ENCODE data around the gene DR1.

DR1 gene

DNA sequence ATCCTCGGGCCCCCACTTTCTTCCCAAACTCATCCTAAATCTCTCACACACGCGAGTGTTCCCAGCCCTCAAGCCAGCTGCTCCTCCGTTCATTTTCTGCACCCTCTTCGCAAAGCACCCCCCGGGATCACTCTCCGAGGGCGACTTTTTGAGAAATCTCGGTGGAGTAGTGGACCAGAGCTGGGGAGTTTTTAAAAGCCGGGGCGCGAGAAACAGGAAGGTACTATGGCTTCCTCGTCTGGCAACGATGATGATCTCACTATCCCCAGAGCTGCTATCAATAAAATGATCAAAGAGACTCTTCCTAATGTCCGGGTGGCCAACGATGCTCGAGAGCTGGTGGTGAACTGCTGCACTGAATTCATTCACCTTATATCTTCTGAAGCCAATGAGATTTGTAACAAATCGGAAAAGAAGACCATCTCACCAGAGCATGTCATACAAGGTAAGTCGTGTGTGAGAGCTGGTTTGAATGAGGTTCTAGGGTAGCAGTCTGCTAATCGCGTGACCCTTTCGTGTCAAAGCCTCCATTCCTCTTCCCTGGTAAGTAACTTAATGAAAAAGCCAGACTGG lies 800 bp downstream of the DR1 start:
- TF ChIP-seq, protein P1, sequence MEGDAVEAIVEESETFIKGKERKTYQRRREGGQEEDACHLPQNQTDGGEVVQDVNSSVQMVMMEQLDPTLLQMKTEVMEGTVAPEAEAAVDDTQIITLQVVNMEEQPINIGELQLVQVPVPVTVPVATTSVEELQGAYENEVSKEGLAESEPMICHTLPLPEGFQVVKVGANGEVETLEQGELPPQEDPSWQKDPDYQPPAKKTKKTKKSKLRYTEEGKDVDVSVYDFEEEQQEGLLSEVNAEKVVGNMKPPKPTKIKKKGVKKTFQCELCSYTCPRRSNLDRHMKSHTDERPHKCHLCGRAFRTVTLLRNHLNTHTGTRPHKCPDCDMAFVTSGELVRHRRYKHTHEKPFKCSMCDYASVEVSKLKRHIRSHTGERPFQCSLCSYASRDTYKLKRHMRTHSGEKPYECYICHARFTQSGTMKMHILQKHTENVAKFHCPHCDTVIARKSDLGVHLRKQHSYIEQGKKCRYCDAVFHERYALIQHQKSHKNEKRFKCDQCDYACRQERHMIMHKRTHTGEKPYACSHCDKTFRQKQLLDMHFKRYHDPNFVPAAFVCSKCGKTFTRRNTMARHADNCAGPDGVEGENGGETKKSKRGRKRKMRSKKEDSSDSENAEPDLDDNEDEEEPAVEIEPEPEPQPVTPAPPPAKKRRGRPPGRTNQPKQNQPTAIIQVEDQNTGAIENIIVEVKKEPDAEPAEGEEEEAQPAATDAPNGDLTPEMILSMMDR (IDR thresholded peaks at IDR 0.05; ENCODE audit: poor library complexity, severe bottlenecking): no peak
- peaks cover 37% of the 10 kb centered on the region for H3K36me3 ChIP-seq (ENCODE audit: low read depth)
- peak overlapping the region; percentile 90 for H3K27ac ChIP-seq (ENCODE audit: poor library complexity, severe bottlenecking)
- peak overlapping the region; percentile 89 for H3K4me3 ChIP-seq (ENCODE audit: severe bottlenecking)
- peaks cover 30% of the 10 kb centered on the region for H3K4me1 ChIP-seq (ENCODE audit: insufficient read depth, poor library complexity, severe bottlenecking)
- DNase-seq (ENCODE audit: low spot score): no peak
- ATAC-seq (ENCODE audit: low read depth): peak; percentile 26; the same call in 2 of the 3 replicates
- no peaks in the 10 kb centered on the region for H3K27me3 ChIP-seq (ENCODE audit: insufficient read depth, poor library complexity, severe bottlenecking)
- no peaks in the 10 kb centered on the region for H3K9me3 ChIP-seq (ENCODE audit: severe bottlenecking)

DNA sequence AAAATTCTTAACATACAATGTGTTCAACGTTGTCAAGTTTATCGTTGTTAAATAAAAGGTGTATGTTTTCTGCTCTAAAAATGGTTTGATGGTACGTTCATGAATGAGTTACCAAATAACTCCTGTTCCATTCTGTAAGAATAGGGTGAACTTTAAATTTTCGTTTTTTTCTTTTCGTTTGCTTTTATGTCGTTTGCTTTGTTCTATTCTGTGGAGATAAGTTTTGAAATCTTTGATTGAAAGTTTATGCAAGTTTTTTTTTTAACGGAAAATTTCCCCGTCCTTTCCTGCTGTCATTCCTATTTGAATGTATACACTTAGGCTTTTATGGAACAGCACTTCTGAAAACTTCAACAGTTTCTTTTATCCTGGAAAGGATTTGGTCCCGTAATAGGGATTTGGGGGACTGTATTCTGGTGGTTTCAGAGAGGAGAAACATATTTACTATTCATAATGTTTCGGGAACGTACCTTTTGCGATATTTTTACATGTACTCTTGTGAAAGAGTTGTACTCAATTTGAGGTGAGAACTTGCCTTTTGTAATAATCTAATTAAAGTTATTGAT lies 1.7 kb downstream of the DR1 start:
- H3K4me1 ChIP-seq (ENCODE audit: insufficient read depth, poor library complexity, severe bottlenecking): peaks cover 39% of the 10 kb centered on the region
- DNase-seq (ENCODE audit: low spot score) (no peak), ATAC-seq (ENCODE audit: low read depth) (no peak)
- peak overlapping the region; percentile 90 for H3K27ac ChIP-seq (ENCODE audit: poor library complexity, severe bottlenecking)
- no peaks in the 10 kb centered on the region for H3K27me3 ChIP-seq (ENCODE audit: insufficient read depth, poor library complexity, severe bottlenecking)
- H3K36me3 ChIP-seq (ENCODE audit: low read depth): peaks cover 42% of the 10 kb centered on the region
- H3K9me3 ChIP-seq (ENCODE audit: severe bottlenecking): no peaks in the 10 kb centered on the region
- TF ChIP-seq, protein P1 (IDR thresholded peaks at IDR 0.05; ENCODE audit: poor library complexity, severe bottlenecking): no peak
- H3K4me3 ChIP-seq (ENCODE audit: severe bottlenecking): peak overlapping the region; percentile 89

- DNase-seq (ENCODE audit: low spot score): no peak
- H3K27me3 ChIP-seq (ENCODE audit: insufficient read depth, poor library complexity, severe bottlenecking): no peaks in the 10 kb centered on the region
- H3K9me3 ChIP-seq (ENCODE audit: severe bottlenecking): no peaks in the 10 kb centered on the region
- H3K4me1 ChIP-seq (ENCODE audit: insufficient read depth, poor library complexity, severe bottlenecking): peaks cover 44% of the 10 kb centered on the region
- no peak for ATAC-seq (ENCODE audit: low read depth)
- H3K27ac ChIP-seq (ENCODE audit: poor library complexity, severe bottlenecking): peak overlapping the region; percentile 90
- TF ChIP-seq, protein P1 (IDR thresholded peaks at IDR 0.05; ENCODE audit: poor library complexity, severe bottlenecking): no peak
- peaks cover 50% of the 10 kb centered on the region for H3K36me3 ChIP-seq (ENCODE audit: low read depth)
- peak overlapping the region; percentile 89 for H3K4me3 ChIP-seq (ENCODE audit: severe bottlenecking)
Measured at GRCh38 chr1:93348104-93348728, 2.5 kb downstream of the DR1 start.

DNA sequence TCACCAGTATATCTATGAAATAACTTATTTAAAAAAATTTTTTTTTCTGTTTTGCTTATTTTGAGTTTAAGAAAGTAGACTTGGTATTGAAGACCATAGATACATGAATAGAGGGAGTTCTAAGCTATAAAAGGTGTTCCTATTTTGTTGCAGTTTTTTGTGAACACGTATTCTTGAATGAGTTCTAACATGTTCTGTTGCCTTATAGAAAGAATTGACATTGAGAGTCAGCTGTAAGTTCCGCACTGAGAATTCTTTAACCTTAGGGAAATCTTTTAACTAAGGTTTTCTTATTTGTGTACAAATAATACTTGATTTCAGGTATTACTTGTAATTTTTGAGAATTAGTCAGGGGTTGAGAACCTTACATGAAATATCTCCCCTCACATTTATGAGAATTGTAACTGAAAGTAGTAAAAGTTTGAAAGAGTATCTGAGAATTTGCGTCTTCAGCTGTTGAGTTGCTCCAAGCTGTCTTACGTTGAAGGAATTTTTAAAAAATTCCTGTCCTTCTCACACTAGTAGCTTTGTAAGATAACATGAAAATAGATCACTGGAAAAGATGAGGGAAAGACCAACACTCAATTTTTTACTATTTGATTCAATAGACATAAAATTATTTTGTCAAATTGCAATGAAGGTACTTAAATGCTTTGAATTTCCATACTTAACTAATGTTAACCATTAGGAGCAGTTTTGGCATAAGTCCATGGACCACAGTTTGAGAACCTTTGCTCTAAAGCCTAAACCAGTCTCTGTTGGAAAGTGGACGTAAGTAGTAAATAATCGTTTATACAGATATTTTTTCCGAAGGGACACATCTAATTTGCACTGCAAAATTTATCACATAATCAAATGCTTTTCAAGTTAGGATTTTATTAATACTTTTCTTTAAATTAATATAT lies 3.8 kb downstream of the DR1 start:
- Histone ChIP-seq H3K27me3 (ENCODE audit: insufficient read depth, poor library complexity, severe bottlenecking) (no peaks in the 10 kb centered on the region), H3K4me1 (ENCODE audit: insufficient read depth, poor library complexity, severe bottlenecking) (peaks cover 49% of the 10 kb centered on the region), H3K4me3 (ENCODE audit: severe bottlenecking) (peak overlapping the region; percentile 89), H3K9me3 (ENCODE audit: severe bottlenecking) (no peaks in the 10 kb centered on the region), H3K36me3 (ENCODE audit: low read depth) (peaks cover 63% of the 10 kb centered on the region), H3K27ac (ENCODE audit: poor library complexity, severe bottlenecking) (peak overlapping the region; percentile 90)
- DNase-seq (ENCODE audit: low spot score): no peak
- TF ChIP-seq, protein P1 (IDR thresholded peaks at IDR 0.05; ENCODE audit: poor library complexity, severe bottlenecking): no peak
- ATAC-seq (ENCODE audit: low read depth): no peak
